UCSD-AML1 (cell line): ENCODE measurements around the gene KRTAP10-3.
"Not testable (repeated sequence)": the region's sequence is repeated elsewhere in the genome, so short reads cannot be mapped to it uniquely, and the experiment has no call there.

ENCODE experiments used
- DNase-seq: peaks from one replicate; lab custom pipeline; 2025; ENCODE audit not compliant: unreplicated experiment; lab: John Stamatoyannopoulos, UW

Gene KRTAP10-3

GRCh38 chr21:44590897-44591800 is 32.6 kb upstream of the KRTAP10-3 start:
- DNase-seq, result not testable (repeated sequence)

- no peak for DNase-seq
These were observed 31.7 kb upstream of the KRTAP10-3 start for GRCh38 chr21:44590311-44590721.

- DNase-seq, result no peak
These were observed 31.2 kb upstream of the KRTAP10-3 start for GRCh38 chr21:44589586-44590305.

DNA sequence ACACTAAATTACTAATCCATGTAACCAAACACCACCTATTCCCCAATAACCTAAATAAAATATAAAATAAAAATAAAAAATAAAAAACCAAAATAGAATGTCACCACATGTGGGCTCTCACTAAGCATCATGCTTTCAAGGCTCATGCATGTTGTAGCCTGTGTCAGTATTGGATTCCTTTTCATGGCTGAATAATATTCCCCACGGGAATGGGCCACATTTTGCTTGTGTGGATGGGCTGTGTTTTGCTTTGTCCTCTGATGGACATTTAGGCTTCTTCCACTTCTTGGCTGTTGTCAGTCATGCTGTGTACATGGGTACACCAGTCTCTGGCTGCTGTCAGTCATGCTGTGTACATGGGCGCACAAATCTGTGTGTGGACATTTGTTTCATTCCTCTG is 30.5 kb upstream of the KRTAP10-3 start:
- no peak for DNase-seq

GRCh38 chr21:44585892-44586291 is 27.3 kb upstream of the KRTAP10-3 start:
- no peak for DNase-seq

- no peak for DNase-seq
These were observed 25.2 kb upstream of the KRTAP10-3 start for GRCh38 chr21:44583800-44584147.

- no peak for DNase-seq
These were observed 24.6 kb upstream of the KRTAP10-3 start for GRCh38 chr21:44583089-44583799.

- no peak for DNase-seq
These were observed 23.5 kb upstream of the KRTAP10-3 start for GRCh38 chr21:44582055-44582454.

- DNase-seq, result no peak
These were observed 22.6 kb upstream of the KRTAP10-3 start for GRCh38 chr21:44581158-44581557.

DNA sequence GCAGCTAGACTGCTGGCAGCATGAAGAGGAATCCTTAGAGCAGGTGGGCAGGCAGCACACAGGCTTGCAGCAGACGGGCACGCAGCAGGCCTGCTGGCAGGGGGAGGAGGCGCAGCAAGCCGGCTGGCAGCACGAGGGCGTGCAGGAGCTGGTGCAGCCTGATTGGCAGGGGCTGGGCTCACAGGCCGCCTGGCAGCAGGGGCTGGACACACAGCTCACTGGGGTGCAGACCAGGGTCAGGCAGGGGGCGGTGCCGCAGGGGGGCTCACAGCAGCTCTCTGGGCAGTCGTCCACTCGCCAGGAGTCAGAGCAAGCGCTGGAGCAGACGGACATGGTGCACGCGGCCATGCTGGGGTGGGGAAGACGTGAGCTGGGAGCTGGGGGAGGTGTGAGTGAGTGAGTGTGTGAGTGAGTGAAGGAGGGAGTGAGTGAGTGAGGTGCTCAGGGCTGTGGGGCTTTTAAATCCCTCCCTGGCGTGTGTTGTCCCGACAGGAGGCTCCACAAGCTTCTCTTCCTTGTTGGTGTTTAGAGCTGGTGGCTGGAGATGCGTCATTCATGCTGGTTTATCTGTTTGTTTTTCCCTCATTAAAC is 21.7 kb upstream of the KRTAP10-3 start, which contains the start of gene KRTAP10-5:
Gene KRTAP10-5, minus strand, starts transcription at position 374 of the 591 bp plus-strand sequence. Its CDS starts 26 bp downstream, at position 348.
- not testable (repeated sequence) for DNase-seq

- no peak for DNase-seq
These were observed 21.2 kb upstream of the KRTAP10-3 start for GRCh38 chr21:44579833-44580144.

- no peak for DNase-seq
These were observed 20.6 kb upstream of the KRTAP10-3 start for GRCh38 chr21:44579056-44579832.

GRCh38 chr21:44578371-44579055 is 19.9 kb upstream of the KRTAP10-3 start:
- no peak for DNase-seq

DNA sequence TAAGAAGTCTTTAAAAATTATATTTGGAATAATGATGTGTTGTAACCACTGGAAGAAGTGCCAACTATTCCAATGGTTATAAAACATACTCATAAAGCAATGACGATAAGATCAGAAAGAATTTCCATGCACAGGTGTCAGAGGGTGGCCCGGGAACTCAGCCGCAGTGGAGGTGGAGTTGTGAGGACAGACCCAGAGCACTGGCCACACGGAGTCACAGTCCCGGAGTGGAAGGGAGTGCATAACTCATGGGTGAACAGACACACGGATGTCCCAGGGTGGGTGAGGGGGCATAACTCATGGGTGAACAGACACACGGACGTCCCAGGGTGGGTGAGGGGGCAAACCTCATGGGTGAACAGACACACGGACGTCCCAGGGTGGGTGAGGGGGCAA is 17.4 kb upstream of the KRTAP10-3 start:
- DNase-seq, result no peak

- no peak for DNase-seq
These were observed 16.9 kb upstream of the KRTAP10-3 start for GRCh38 chr21:44575307-44576024.

GRCh38 chr21:44574457-44575306 is 16.1 kb upstream of the KRTAP10-3 start:
- no peak for DNase-seq

GRCh38 chr21:44573630-44574456 is 15.2 kb upstream of the KRTAP10-3 start, which contains the start of gene KRTAP10-4:
TSS of gene KRTAP10-4 (plus strand) at chr21:44573729. CDS start at chr21:44573759, 30 bp downstream.
- not testable (repeated sequence) for DNase-seq
